Neural progenitor cell (in vitro differentiated cells): ENCODE data around the gene NFKBIL1.

Experiments used
- CTCF ChIP-seq: fragments of 200-600 bp; sonication (generic); IDR thresholded peaks from 2 replicates; pipeline ENCODE4 v1.5.1; 2017; ENCODE audit warnings: antibody characterized with exemption, mild to moderate bottlenecking
- EZH2 ChIP-seq: fragments of 200-600 bp; sonication (generic); IDR thresholded peaks from 2 replicates; pipeline ENCODE4 v1.6.1; 2017; ENCODE audit warnings: antibody characterized with exemption, mild to moderate bottlenecking, moderate library complexity

GRCh38 chr6:31560697-31561058 is 13.3 kb downstream of the NFKBIL1 start:
- TF ChIP-seq CTCF (no peak), EZH2 (no peak)
